Left ventricle myocardium inferior (tissue), 1 donor: ENCODE data around the gene HOXA2. TPM values are rescaled to one million over a fixed set of nuclear protein-coding genes. Genes with fewer than 3 reads are reported as not detected.

Experiments used
- DNase-seq: peaks from one replicate; pipeline ENCODE4 v3.0.0-alpha.2; 2020
- H3K27ac ChIP-seq: fragments of 200-600 bp; replicated peaks from 2 replicates; pipeline ENCODE4 v1.8.0; 2021
- H3K27me3 ChIP-seq: fragments of 200-600 bp; 2 replicates; pipeline ENCODE4 v1.8.0; 2021; ENCODE audit warnings: low read depth
- H3K36me3 ChIP-seq: fragments of 200-600 bp; 2 replicates; pipeline ENCODE4 v1.8.0; 2021
- H3K4me1 ChIP-seq: fragments of 200-600 bp; 2 replicates; pipeline ENCODE4 v1.8.0; 2021
- H3K4me3 ChIP-seq: fragments of 200-600 bp; 2 replicates; pipeline ENCODE4 v1.8.0; 2021; ENCODE audit warnings: mild to moderate bottlenecking, moderate library complexity
- H3K9me3 ChIP-seq: fragments of 200-600 bp; replicated peaks from 2 replicates; pipeline ENCODE4 v1.8.0; 2021
- CTCF ChIP-seq: fragments of 200-600 bp; IDR thresholded peaks from 2 replicates; pipeline ENCODE4 v1.8.0; 2021; ENCODE audit warnings: antibody characterized with exemption, mild to moderate bottlenecking, borderline replicate concordance
- intact Hi-C: fragments of 100-400 bp; cut with micrococcal nuclease; formaldehyde crosslinking; loops from one replicate; pipeline ENCODE4 v1.11.0; 2022
- total RNA-seq: library from RNA; stranded (reverse); fragmentation: NEBNext Ultra II Directional; extraction: Animal tissue kit (Norgen Biotek cat#: 25700); gene quantifications from one replicate; pipeline ENCODE4 v1.2.1, GENCODE V29; 2021
- donor health status: DM: no; HTN: yes; CAD: no; lungs with severe emphysema.

Gene HOXA2
- total RNA-seq, 1 donor from 2014 or later = not detected

DNA sequence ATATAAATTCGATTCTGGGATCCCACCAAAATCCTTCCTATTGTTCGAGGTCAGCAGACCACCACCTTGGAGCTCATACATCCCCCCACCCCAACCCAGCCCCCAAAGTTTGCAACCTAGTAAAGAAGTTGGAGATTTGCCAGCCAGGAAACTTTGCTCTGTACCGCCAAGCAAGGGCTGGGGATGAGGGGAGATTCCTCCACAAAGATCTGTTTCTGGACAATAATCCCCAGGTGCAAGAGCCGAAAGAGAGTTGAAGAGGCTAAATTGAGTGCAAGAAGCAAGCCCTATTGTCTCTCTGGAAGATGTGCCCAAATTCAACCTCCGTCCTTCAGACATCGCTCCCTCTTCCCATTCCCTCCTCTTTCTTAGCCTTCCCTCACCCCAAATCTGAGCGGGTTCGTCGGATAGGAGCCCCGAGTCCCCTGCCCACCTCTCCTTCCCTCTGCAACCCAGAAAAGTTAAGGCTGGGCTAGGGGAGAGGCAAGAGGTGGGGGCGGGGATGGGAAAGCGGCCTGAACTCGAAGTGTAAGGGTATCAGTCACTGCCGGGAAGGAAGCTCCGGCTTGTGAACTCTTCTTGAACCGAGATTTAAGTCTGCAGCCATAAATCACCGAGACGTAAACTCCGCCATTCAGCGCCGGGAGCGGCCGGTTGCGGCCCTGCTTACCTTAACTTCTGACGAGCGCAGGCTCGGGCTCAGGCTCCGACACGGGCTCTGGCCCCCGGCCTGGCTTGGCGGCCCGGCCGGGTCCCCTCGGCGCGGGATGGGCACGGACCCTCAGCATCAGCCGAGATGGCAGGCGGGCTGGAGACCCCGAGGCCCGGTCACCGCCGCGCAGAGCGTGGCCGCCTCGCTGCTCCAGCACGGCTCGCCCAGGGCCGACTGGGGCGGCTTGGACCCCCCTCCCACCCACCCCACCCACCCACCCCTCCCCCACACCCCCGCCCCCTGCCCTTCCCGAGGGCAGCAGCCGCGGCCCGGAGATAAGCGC, 10.8 kb upstream of the HOXA2 start:
- no peak for DNase-seq
- H3K36me3 ChIP-seq = no peaks in the 10 kb centered on the region
- intact Hi-C loops = no loop called here
- no peak for TF ChIP-seq CTCF
- peak overlapping the region; percentile 56 for H3K4me3 ChIP-seq
- H3K9me3 ChIP-seq = no peaks in the 10 kb centered on the region
- H3K27ac ChIP-seq = peak overlapping the region; percentile 58
- peaks cover 98% of the 10 kb centered on the region for H3K27me3 ChIP-seq
- peaks cover 36% of the 10 kb centered on the region for H3K4me1 ChIP-seq

- Histone ChIP-seq H3K4me3 (peak overlapping the region; percentile 56), H3K4me1 (peaks cover 32% of the 10 kb centered on the region), H3K36me3 (no peaks in the 10 kb centered on the region), H3K27me3 (peaks cover 98% of the 10 kb centered on the region), H3K9me3 (no peaks in the 10 kb centered on the region), H3K27ac (peak overlapping the region; percentile 58)
- DNase-seq = no peak
- intact Hi-C loops = no loop called here
- no peak for TF ChIP-seq CTCF
Measured at GRCh38 chr7:27112361-27112760, 9.9 kb upstream of the HOXA2 start.

- TF ChIP-seq CTCF = no peak
- H3K36me3 ChIP-seq = no peaks in the 10 kb centered on the region
- no peaks in the 10 kb centered on the region for H3K9me3 ChIP-seq
- no peak overlapping the region for H3K27ac ChIP-seq
- H3K4me3 ChIP-seq = no peak overlapping the region
- H3K27me3 ChIP-seq = peaks cover 98% of the 10 kb centered on the region
- DNase-seq = no peak
- intact Hi-C loops = no loop called here
- H3K4me1 ChIP-seq = peaks cover 32% of the 10 kb centered on the region
Measured at GRCh38 chr7:27111751-27112277, 9.3 kb upstream of the HOXA2 start.

- intact Hi-C loops = no loop called here
- peak overlapping the region; percentile 23 for H3K27ac ChIP-seq
- no peak overlapping the region for H3K4me3 ChIP-seq
- TF ChIP-seq CTCF = no peak
- no peaks in the 10 kb centered on the region for H3K36me3 ChIP-seq
- no peaks in the 10 kb centered on the region for H3K9me3 ChIP-seq
- H3K27me3 ChIP-seq = peaks cover 98% of the 10 kb centered on the region
- no peak for DNase-seq
- H3K4me1 ChIP-seq = peaks cover 32% of the 10 kb centered on the region
Measured at GRCh38 chr7:27111042-27111750, 8.7 kb upstream of the HOXA2 start.

GRCh38 chr7:27110186-27111031, 7.9 kb upstream of the HOXA2 start:
- Histone ChIP-seq H3K27ac (peak overlapping the region; percentile 23), H3K4me3 (no peak overlapping the region), H3K27me3 (peaks cover 98% of the 10 kb centered on the region), H3K4me1 (peaks cover 28% of the 10 kb centered on the region), H3K36me3 (no peaks in the 10 kb centered on the region), H3K9me3 (no peaks in the 10 kb centered on the region)
- intact Hi-C loops = no loop called here
- DNase-seq = no peak
- no peak for TF ChIP-seq CTCF
